Tibial artery (tissue), 4 donors: ENCODE measurements around the gene ZSCAN4.

Experiments used
- DNase-seq, 2 donors: peaks; one replicate each; pipeline ENCODE4 v3.0.0-alpha.2; 2019
- H3K27ac ChIP-seq, 2 donors: fragments of 200-600 bp; sonication (generic) in 1 of 2; 1 replicate in 1 of 2; 2 replicates in 1 of 2; pipeline ENCODE4 v1.5.1; 2018 to 2019; ENCODE audit warnings: mild to moderate bottlenecking in 1 of 2
- H3K27me3 ChIP-seq, 2 donors: fragments of 200-600 bp; sonication (generic) in 1 of 2; one replicate each; pipeline versions ENCODE4 v1.5.1 to v1.6.0; 2016 to 2019
- H3K36me3 ChIP-seq, 3 donors: fragments of 200-600 bp; sonication (generic) in 2 of 3; one replicate each; pipeline ENCODE4 v1.5.1; 2016 to 2019; ENCODE audit warnings: mild to moderate bottlenecking in 2 of 3
- H3K4me1 ChIP-seq, 4 donors: fragments of 200-600 bp; sonication (generic) in 2 of 4; 1 replicate in 3 of 4; 2 replicates in 1 of 4; pipeline ENCODE4 v1.5.1; 2016 to 2019
- H3K4me3 ChIP-seq, 2 donors: fragments of 200-600 bp; sonication (generic) in 1 of 2; 1 replicate in 1 of 2; 2 replicates in 1 of 2; pipeline ENCODE4 v1.5.1; 2018 to 2019; ENCODE audit warnings: mild to moderate bottlenecking in 2 of 2
- H3K9me3 ChIP-seq, 3 donors: fragments of 200-600 bp; sonication (generic) in 1 of 3; one replicate each; pipeline ENCODE4 v1.5.1; 2016 to 2019
- intact Hi-C: fragments of 100-400 bp; cut with DNase I; formaldehyde crosslinking; loops from one replicate; pipeline ENCODE4 v1.15.0; 2023; ENCODE audit warnings: low total_unique reads
- TF ChIP-seq, protein P1 (sequence below), 2 experiments: fragments of 200-600 bp in 1 of 2; fragments of 450-650 bp in 1 of 2; IDR thresholded peaks; one replicate each; pipeline ENCODE4 v1.5.1; 2017 to 2019; ENCODE audit warnings: antibody characterized with exemption in 2 of 2, mild to moderate bottlenecking in 1 of 2, moderate library complexity in 1 of 2

The ZSCAN4 gene

DNA sequence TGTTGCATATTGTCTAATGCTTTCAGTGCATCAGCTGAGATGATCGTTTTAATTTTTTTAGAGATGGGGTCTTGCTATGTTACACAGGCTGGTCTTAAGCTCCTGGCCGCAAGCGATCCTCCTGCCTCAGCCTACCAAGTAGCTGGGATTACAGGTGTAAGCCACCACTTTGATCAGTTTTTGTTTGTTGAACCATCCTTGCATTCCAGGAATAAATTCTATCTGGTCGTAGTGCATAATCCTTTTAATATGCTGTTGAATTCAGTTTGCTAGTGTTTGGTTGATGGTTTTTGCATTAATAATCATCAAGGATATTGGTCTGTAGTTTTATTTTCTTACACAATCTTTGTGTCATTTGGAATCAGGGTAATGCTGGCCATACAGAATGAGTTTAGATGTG lies 31.4 kb upstream of the ZSCAN4 start:
- H3K4me1 ChIP-seq, result peaks cover 0 to 9% (median 6%) of the 10 kb centered on the region in 4 donors
- intact Hi-C loops, result no loop called here
- TF ChIP-seq, protein P1, sequence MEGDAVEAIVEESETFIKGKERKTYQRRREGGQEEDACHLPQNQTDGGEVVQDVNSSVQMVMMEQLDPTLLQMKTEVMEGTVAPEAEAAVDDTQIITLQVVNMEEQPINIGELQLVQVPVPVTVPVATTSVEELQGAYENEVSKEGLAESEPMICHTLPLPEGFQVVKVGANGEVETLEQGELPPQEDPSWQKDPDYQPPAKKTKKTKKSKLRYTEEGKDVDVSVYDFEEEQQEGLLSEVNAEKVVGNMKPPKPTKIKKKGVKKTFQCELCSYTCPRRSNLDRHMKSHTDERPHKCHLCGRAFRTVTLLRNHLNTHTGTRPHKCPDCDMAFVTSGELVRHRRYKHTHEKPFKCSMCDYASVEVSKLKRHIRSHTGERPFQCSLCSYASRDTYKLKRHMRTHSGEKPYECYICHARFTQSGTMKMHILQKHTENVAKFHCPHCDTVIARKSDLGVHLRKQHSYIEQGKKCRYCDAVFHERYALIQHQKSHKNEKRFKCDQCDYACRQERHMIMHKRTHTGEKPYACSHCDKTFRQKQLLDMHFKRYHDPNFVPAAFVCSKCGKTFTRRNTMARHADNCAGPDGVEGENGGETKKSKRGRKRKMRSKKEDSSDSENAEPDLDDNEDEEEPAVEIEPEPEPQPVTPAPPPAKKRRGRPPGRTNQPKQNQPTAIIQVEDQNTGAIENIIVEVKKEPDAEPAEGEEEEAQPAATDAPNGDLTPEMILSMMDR (IDR thresholded peaks at IDR 0.05), result no peak
- H3K4me3 ChIP-seq, result no peak overlapping the region
- no peak overlapping the region for H3K27ac ChIP-seq
- H3K27me3 ChIP-seq, result no peaks in the 10 kb centered on the region
- peaks cover 82 to 86% (median 85%) of the 10 kb centered on the region in 3 donors for H3K36me3 ChIP-seq
- DNase-seq, result no peak
- peaks cover 7 to 85% (median 62%) of the 10 kb centered on the region in 3 donors for H3K9me3 ChIP-seq

DNA sequence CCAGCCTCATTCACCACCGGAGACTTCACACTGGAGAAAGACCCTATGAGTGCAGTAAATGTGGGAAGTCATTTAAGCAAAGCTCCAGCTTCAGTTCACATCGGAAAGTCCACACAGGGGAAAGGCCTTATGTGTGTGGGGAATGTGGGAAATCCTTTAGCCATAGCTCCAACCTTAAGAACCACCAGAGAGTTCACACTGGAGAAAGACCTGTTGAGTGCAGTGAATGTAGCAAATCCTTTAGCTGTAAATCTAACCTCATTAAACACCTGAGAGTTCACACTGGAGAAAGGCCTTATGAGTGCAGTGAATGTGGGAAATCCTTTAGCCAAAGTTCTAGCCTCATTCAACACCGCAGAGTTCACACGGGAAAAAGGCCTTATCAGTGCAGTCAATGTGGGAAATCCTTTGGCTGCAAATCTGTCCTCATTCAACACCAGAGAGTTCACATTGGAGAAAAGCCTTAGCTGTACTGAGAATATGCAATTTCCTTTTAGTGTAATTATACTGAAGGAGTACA lies 27.0 kb upstream of the ZSCAN4 start:
- Histone ChIP-seq H3K27me3 (no peaks in the 10 kb centered on the region), H3K4me3 (no peak overlapping the region), H3K36me3 (peaks cover 64 to 79% (median 73%) of the 10 kb centered on the region in 3 donors), H3K4me1 (no peaks in the 10 kb centered on the region), H3K27ac (no peak overlapping the region), H3K9me3 (peaks cover 9 to 96% (median 71%) of the 10 kb centered on the region in 3 donors)
- no peak for DNase-seq
- TF ChIP-seq, protein P1 (IDR thresholded peaks at IDR 0.05), result no peak
- intact Hi-C loops, result no loop called here

DNA sequence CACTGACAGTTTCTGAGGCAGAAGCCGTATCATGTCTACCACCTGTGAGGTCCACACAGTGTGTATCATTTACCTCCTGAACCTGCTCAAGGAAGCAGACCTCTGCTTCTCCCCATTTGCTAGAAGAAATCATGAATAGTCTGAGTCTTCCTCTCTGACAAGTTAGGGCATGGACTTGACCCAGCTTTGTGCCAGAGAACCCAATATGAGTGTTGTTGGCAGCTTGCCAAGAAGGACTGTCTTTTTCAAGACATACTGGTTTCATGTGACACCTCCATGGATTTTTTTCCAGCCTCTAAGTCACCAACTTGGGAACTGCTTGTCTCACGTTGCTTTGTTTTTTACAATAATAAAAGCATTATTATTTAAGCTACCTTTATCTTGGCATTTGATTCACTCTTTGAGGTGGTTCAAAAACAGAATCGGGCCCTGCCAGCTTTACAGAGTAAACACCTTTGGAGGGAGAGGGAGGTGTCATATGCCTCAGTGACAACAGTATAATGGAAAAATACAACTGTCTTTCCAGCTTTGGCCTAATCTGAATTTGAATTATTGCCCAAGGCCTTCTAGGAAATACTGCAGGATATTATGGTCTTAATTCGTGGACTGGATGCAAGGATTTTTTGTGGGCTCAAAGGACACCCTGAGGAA lies 26.2 kb upstream of the ZSCAN4 start:
- intact Hi-C loops, result no loop called here
- no peak overlapping the region for H3K4me3 ChIP-seq
- TF ChIP-seq, protein P1 (IDR thresholded peaks at IDR 0.05), result no peak
- DNase-seq, result no peak
- H3K27me3 ChIP-seq, result no peaks in the 10 kb centered on the region
- no peaks in the 10 kb centered on the region for H3K4me1 ChIP-seq
- H3K27ac ChIP-seq, result no peak overlapping the region
- peaks cover 56 to 71% (median 66%) of the 10 kb centered on the region in 3 donors for H3K36me3 ChIP-seq
- H3K9me3 ChIP-seq, result peaks cover 4 to 94% (median 65%) of the 10 kb centered on the region in 3 donors

DNA sequence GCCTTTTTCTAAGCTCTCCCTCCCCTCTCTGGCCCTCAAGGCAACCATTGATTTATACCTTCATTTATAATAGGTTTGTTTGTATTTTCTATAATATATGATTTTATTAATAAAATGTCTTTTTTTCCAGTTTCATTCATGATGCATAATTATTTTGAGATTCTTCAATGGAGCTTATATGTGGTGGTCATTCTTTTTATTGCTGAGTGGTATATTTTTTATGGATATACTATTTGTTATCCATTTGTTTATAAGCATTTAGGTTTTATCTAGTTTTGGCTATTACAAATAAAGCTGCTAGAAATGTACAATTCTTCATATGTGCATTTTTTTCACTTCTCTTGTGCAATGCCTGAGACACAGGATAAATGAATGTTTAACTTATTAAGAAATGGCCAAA lies 25.0 kb upstream of the ZSCAN4 start:
- intact Hi-C loops, result no loop called here
- H3K36me3 ChIP-seq, result peaks cover 44 to 59% (median 54%) of the 10 kb centered on the region in 3 donors

DNA sequence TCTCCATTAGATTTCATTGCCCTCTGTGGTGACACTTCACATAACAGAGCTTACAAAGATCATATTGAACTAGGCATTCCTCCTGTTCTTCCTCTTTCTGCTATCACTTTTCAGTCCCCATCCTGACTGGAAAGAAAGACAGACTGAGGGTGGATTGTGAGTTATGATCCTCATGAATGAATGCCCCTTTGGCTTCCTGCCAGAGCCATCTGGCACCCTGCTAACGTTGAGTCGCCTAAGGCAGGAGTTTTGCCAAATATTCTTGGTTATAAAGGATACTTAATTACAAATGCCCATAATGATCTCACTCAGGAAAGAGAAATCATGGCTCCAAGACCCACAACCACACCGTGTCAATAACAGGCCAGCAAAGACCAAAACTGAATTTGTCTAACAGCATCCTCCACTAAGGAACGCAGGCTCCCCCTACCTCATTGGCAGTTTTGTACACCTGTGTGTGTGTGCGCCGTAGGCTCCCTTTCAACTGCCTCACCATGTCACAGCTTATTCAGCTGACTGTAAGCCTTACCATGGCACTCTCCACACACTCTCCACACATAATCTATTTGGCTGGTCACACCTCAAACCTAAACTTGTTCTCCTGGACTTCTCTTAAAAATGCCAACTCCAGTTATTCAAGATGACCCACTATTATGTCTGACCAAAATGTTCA lies 20.3 kb upstream of the ZSCAN4 start:
- H3K9me3 ChIP-seq, result peaks cover 2 to 63% (median 21%) of the 10 kb centered on the region in 3 donors
- no peaks in the 10 kb centered on the region for H3K4me1 ChIP-seq
- no peaks in the 10 kb centered on the region for H3K27me3 ChIP-seq
- intact Hi-C loops, result no loop called here
- DNase-seq, result no peak
- no peak overlapping the region for H3K27ac ChIP-seq
- TF ChIP-seq, protein P1 (IDR thresholded peaks at IDR 0.05), result no peak
- peaks cover 0 to 14% (median 7%) of the 10 kb centered on the region in 3 donors for H3K36me3 ChIP-seq
- no peak overlapping the region for H3K4me3 ChIP-seq

More for the DNA sequence above, 25.0 kb upstream of the ZSCAN4 start:
- TF ChIP-seq, protein P1 (IDR thresholded peaks at IDR 0.05), result no peak
- Histone ChIP-seq H3K9me3 (peaks cover 3 to 92% (median 57%) of the 10 kb centered on the region in 3 donors), H3K27ac (no peak overlapping the region), H3K4me1 (no peaks in the 10 kb centered on the region), H3K27me3 (no peaks in the 10 kb centered on the region), H3K4me3 (no peak overlapping the region)
- DNase-seq, result no peak
